AG09309 (cell line): ENCODE results near the gene MTHFD1L.
"Not testable (repeated sequence)": the region's sequence is repeated elsewhere in the genome, so short reads cannot be mapped to it uniquely, and the experiment has no call there.

ENCODE experiments used
- DNase-seq: peaks from one replicate; pipeline ENCODE4 v3.0.0-alpha.2; 2010; ENCODE audit warnings: low read depth
- H3K4me3 ChIP-seq: 2 replicates; pipeline ENCODE4 v1.5.1; 2011; ENCODE audit warnings: mild to moderate bottlenecking, low read depth, low read length, moderate library complexity; ENCODE audit not compliant: control insufficient read depth
- CTCF ChIP-seq: IDR thresholded peaks from 2 replicates; pipeline ENCODE4 v1.5.1; 2011; ENCODE audit warnings: mild to moderate bottlenecking, low read depth, low read length, inconsistent platforms; ENCODE audit not compliant: insufficient read depth, control insufficient read depth; ENCODE audit errors: missing control alignments

Gene MTHFD1L

GRCh38 chr6:151027936-151028838 is 162.7 kb downstream of the MTHFD1L start:
- TF ChIP-seq CTCF = no peak
- H3K4me3 ChIP-seq = no peak overlapping the region
- DNase-seq = no peak

- no peak overlapping the region for H3K4me3 ChIP-seq
- no peak for DNase-seq
- TF ChIP-seq CTCF = no peak
Measured at GRCh38 chr6:151029970-151030369, 164.5 kb downstream of the MTHFD1L start.

- TF ChIP-seq CTCF = no peak
- no peak for DNase-seq
- no peak overlapping the region for H3K4me3 ChIP-seq
Measured at GRCh38 chr6:151032034-151032433, 166.5 kb downstream of the MTHFD1L start.

- no peak for DNase-seq
- no peak for TF ChIP-seq CTCF
- H3K4me3 ChIP-seq = no peak overlapping the region
Measured at GRCh38 chr6:151034825-151035781, 169.6 kb downstream of the MTHFD1L start.

GRCh38 chr6:151036211-151036721 is 170.8 kb downstream of the MTHFD1L start:
- peak; percentile 71 for DNase-seq
- H3K4me3 ChIP-seq = not testable (repeated sequence)

GRCh38 chr6:151036869-151037680 is 171.6 kb downstream of the MTHFD1L start:
- TF ChIP-seq CTCF = no peak
- no peak overlapping the region for H3K4me3 ChIP-seq
- no peak for DNase-seq
